NCI-H82 treated with DMSO at 0.1 percent for 48 hours (cell line): ENCODE measurements around the gene MACROD2.
"Not testable (repeated sequence)": the region's sequence is repeated elsewhere in the genome, so short reads cannot be mapped to it uniquely, and the experiment has no call there.

Experiments used
- DNase-seq: peaks from one replicate; lab custom pipeline; 2025; ENCODE audit not compliant: unreplicated experiment; lab: John Stamatoyannopoulos, UW

MACROD2 gene

GRCh38 chr20:14245368-14245970, 250.2 kb downstream of the MACROD2 start:
- DNase-seq = no peak

DNA sequence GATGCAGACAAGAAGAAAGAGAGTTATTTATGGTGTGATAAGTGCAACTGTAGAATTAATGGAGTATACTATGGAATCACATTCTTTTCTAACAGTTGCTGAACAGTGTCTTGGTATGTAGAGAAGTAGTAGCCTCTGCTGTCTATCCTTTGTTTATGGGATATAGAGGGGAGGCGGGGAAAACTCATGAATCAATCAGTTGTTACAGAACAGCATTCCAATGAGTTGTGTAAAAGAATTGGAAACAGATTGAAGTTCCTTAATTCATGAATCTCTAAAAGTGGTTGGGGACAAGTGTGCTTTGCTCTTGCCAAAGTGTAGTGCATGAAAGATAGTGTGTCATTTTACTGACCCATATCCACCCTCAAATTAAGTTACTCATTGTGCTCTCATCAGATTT, 264.4 kb downstream of the MACROD2 start:
- no peak for DNase-seq

GRCh38 chr20:14260367-14260766, 265.1 kb downstream of the MACROD2 start:
- DNase-seq = no peak

- DNase-seq = no peak
Measured at GRCh38 chr20:14264869-14265268, 269.6 kb downstream of the MACROD2 start.

GRCh38 chr20:14266246-14266645, 270.9 kb downstream of the MACROD2 start:
- DNase-seq = no peak

DNA sequence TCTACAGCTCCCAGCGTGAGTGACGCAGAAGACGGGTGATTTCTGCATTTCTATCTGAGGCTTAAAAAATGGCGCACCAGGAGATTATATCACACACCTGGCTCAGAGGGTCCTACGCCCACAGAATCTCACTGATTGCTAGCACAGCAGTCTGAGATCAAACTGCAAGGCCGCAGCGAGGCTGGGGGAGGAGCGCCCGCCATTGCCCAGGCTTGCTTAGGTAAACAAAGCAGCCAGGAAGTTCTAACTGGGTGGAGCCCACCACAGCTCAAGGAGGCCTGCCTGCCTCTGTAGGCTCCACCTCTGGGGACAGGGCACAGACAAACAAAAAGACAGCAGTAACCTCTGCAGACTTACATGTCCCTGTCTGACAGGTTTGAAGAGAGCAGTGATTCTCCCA, 275.4 kb downstream of the MACROD2 start:
- not testable (repeated sequence) for DNase-seq

DNA sequence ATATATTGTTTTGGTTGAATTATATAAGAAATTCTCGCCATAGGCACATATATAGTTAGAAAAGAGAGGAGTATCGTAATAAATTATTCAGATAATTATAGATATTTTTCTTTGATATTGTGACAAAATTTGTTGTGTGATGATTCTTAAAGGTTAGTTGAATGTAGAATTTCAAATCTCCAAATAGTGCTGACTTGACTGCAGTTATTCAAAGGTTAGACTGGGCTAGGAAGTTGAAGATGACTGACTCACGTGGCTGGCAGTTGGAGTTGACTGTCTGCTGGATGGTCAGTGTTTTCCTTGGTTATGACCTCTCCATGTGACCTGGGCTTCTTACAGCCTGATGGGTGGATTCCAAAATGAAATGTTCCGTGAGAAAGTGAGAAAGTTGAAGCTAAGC, 286.8 kb downstream of the MACROD2 start:
- DNase-seq = no peak

- DNase-seq = no peak
Measured at GRCh38 chr20:14284443-14284842, 289.1 kb downstream of the MACROD2 start.

- no peak for DNase-seq
Measured at GRCh38 chr20:14288341-14289330, 293.3 kb downstream of the MACROD2 start.

GRCh38 chr20:14291502-14291901, 296.2 kb downstream of the MACROD2 start:
- DNase-seq = no peak

- no peak for DNase-seq
Measured at GRCh38 chr20:14295238-14295637, 299.9 kb downstream of the MACROD2 start.

DNA sequence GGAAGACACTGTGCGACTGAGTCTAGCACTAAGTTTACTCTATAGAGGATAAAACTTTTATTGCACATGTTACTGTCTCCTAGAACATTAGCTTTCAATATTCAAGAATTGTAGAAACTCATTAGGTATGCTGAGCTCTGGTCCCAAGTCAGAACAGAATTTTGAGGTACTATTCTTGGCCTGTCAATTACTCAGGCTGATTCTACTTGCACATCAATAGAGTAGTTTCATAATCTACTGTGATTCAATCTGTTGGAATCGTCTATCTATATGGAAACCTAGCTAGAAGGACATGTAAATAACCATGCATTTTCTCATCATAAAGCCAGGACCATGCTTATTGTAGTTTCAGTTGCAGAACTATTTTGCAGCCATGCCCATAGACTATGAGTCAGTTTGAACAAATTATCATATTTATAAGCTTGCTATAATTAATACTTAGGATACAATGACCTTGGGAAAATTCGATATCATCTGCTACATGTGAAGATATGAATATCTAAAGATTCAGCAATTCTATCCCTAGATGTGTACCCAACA, 300.5 kb downstream of the MACROD2 start:
- no peak for DNase-seq

GRCh38 chr20:14299831-14300230, 304.5 kb downstream of the MACROD2 start:
- DNase-seq = no peak

GRCh38 chr20:14303106-14303505, 307.8 kb downstream of the MACROD2 start:
- DNase-seq = no peak

DNA sequence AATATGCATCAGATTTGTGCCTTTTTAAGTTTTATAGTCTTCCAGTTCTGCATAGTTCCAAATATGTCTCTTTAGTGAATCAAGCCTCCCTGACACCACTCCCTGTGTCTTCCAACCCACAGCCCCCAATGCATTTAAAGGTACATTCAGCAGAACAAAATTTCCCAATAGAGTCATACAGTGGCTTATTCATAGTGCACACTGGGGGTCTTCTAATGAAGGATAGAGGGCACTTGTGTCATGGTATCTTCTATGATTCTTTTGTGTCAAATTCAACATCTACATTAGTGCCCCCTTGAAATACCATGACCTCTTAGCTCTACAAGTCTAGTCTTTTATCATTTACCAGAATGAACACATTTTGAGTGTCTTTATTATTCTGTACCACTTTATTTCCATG, 308.3 kb downstream of the MACROD2 start:
- DNase-seq = no peak

- DNase-seq = no peak
Measured at GRCh38 chr20:14304472-14304871, 309.2 kb downstream of the MACROD2 start.

- DNase-seq = no peak
Measured at GRCh38 chr20:14307956-14308355, 312.6 kb downstream of the MACROD2 start.

GRCh38 chr20:14310977-14311627, 315.8 kb downstream of the MACROD2 start:
- DNase-seq = no peak

DNA sequence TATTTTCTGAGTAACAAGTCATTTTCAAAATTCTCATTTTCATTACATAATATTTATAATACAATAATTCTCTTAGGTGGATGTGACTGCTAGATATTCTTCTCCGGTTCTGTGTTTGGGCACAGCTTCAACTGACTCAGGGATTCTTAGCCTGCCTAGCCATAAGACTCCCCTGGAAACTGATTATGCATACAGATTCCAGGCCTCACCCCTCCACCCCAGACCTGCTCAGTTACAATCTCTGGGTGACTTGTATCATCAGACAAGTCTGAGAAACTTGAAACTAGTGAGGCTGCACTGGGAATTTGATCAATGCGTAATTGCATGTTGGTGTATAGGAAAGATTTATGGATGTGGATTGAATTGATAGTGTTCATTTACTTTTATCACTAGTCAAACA, 316.7 kb downstream of the MACROD2 start:
- DNase-seq = no peak

- DNase-seq = no peak
Measured at GRCh38 chr20:14313341-14314020, 318.2 kb downstream of the MACROD2 start.

DNA sequence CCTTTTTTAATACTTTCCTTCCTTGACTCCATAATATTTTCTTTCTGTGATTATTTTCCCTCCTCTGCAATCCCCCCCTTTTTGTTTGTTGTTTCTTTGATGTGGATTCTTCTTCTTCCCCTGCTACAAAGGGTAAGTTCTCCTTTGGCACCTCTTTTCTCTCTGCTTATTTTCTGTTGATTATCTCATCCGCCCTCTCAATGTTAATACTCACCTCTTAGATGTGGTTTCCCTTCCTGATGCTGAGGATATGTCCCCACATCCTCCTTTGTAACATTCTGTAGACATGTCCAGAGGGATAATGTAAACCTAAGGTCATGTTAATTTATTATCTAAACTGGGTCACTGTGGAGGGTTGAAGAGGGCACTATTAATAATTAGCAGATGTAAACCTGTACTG, 324.4 kb downstream of the MACROD2 start:
- DNase-seq = no peak
